HCT116 (cell line): ENCODE measurements around the gene REPS1. TPM values are rescaled to one million over a fixed set of nuclear protein-coding genes. Genes with fewer than 3 reads are reported as not detected.

ENCODE experiments used
- ATAC-seq: fragments of 200-7000 bp; cut with Tn5 transposase; 2 replicates; pipeline ENCODE4 v1.9.1; 2020; ENCODE audit warnings: mild to moderate bottlenecking, moderate library complexity
- BruUV-seq: library from RNA; stranded (reverse); fragments of 400-500 nt; replicated peaks from 2 replicates; lab custom pipeline; 2021; lab: Mats Ljungman, UMichigan
- CTCF ChIA-PET: fragments of 300-600 bp; sonication (Branson Sonifier 250); formaldehyde crosslinking; loops from one replicate; lab custom pipeline; 2021; ENCODE audit warnings: antibody characterized with exemption; lab: Charles Lee
- POLR2A ChIA-PET: fragments of 300-600, 350-600 bp; sonication (Branson Sonifier 250); formaldehyde crosslinking; loops from one replicate; lab custom pipeline; 2021; ENCODE audit warnings: antibody characterized with exemption; lab: Charles Lee
- RAD21 ChIA-PET, 2 experiments: fragments of 300-600 bp; sonication (Branson Sonifier 250); formaldehyde crosslinking; loops; one replicate each; lab custom pipeline; 2023; ENCODE audit warnings: low total read pairs in 2 of 2; ENCODE audit not compliant: uncharacterized antibody in 2 of 2, unreplicated experiment in 2 of 2, low non-redundant PET in 1 of 2; lab: Charles Lee
- DNase-seq: peaks from one replicate; pipeline ENCODE4 v3.0.0-alpha.2; 2010; ENCODE audit warnings: low read depth, low spot score
- H2AFZ ChIP-seq: fragments of 200-600 bp; shearing (Covaris generic), sonication (generic); 2 replicates; pipeline ENCODE4 v1.6.1; 2017; ENCODE audit warnings: low read depth, mixed run types, mixed read lengths, antibody characterized with exemption, low read length; ENCODE audit not compliant: poor library complexity, severe bottlenecking
- H3K27ac ChIP-seq: 2 replicates; pipeline ENCODE4 v1.5.1; 2012; ENCODE audit warnings: low read depth, low read length
- H3K27me3 ChIP-seq: fragments of 200-600 bp; sonication (generic); 2 replicates; pipeline ENCODE4 v1.6.1; 2016; ENCODE audit warnings: mixed run types, low read length, mixed read lengths; ENCODE audit not compliant: insufficient read depth
- H3K36me3 ChIP-seq, 2 experiments: fragments of 200-500 bp in 1 of 2; fragments of 200-600 bp in 1 of 2; sonication (Bioruptor generic) in 1 of 2; sonication (generic) in 1 of 2; 2 replicates each; pipeline versions ENCODE4 v1.5.1 to v1.6.1; 2014 to 2016; ENCODE audit warnings: low read length in 2 of 2, inconsistent platforms in 1 of 2, mixed read lengths in 1 of 2, mixed run types in 1 of 2; ENCODE audit not compliant: insufficient read depth in 2 of 2, control insufficient read depth in 1 of 2
- H3K4me1 ChIP-seq, 2 experiments: fragments of 200-600 bp in 1 of 2; sonication (generic) in 1 of 2; 2 replicates each; pipeline versions ENCODE4 v1.5.1 to v1.6.1; 2012 to 2017; ENCODE audit warnings: low read length in 2 of 2, inconsistent platforms in 1 of 2, mild to moderate bottlenecking in 1 of 2, mixed read lengths in 1 of 2, mixed run types in 1 of 2, moderate library complexity in 1 of 2; ENCODE audit not compliant: insufficient read depth in 2 of 2, control insufficient read depth in 1 of 2
- H3K4me2 ChIP-seq: fragments of 200-600 bp; sonication (generic); 2 replicates; pipeline ENCODE4 v1.6.1; 2017; ENCODE audit warnings: mixed run types, low read length, mixed read lengths
- H3K4me3 ChIP-seq, 2 experiments: fragments of 200-600 bp in 1 of 2; sonication (generic) in 1 of 2; replicated peaks in 1 of 2; 2 replicates each; pipeline ENCODE4 v1.5.1; 2011 to 2016; ENCODE audit warnings: low read length in 2 of 2, control low read depth in 1 of 2, low read depth in 1 of 2, mild to moderate bottlenecking in 1 of 2, mixed read lengths in 1 of 2, mixed run types in 1 of 2
- H3K79me2 ChIP-seq: fragments of 200-600 bp; sonication (generic); 2 replicates; pipeline ENCODE4 v1.6.1; 2017; ENCODE audit warnings: mild to moderate bottlenecking, mixed run types, low read length, moderate library complexity, mixed read lengths; ENCODE audit not compliant: insufficient read depth
- H3K9ac ChIP-seq: fragments of 200-600 bp; sonication (generic); 2 replicates; pipeline ENCODE4 v1.6.1; 2016; ENCODE audit warnings: low read length, mixed read lengths
- H3K9me2 ChIP-seq: fragments of 200-600 bp; sonication (generic), shearing (Covaris generic); 2 replicates; pipeline ENCODE4 v1.6.1; 2017; ENCODE audit warnings: mixed run types, mild to moderate bottlenecking, moderate library complexity; ENCODE audit not compliant: insufficient read depth
- H3K9me3 ChIP-seq, 2 experiments: fragments of 200-500 bp in 1 of 2; fragments of 200-600 bp in 1 of 2; sonication (Bioruptor generic) in 1 of 2; sonication (generic) in 1 of 2; 2 replicates each; pipeline ENCODE4 v1.6.1; 2014 to 2017; ENCODE audit warnings: low read length in 2 of 2, mixed read lengths in 2 of 2, inconsistent platforms in 1 of 2, low read depth in 1 of 2, mild to moderate bottlenecking in 1 of 2, mixed run types in 1 of 2, moderate library complexity in 1 of 2; ENCODE audit not compliant: control insufficient read depth in 1 of 2, insufficient read depth in 1 of 2
- H4K20me1 ChIP-seq: fragments of 200-600 bp; sonication (generic), shearing (Covaris generic); 2 replicates; pipeline ENCODE4 v1.6.1; 2017; ENCODE audit warnings: mixed run types, mild to moderate bottlenecking, moderate library complexity; ENCODE audit not compliant: insufficient read depth
- ATF3 ChIP-seq: IDR thresholded peaks from 2 replicates; pipeline ENCODE4 v1.6.1; 2012
- CBX3 ChIP-seq: IDR thresholded peaks from 2 replicates; pipeline ENCODE4 v1.6.1; 2012; ENCODE audit warnings: low read depth
- CEBPB ChIP-seq: IDR thresholded peaks from 2 replicates; pipeline ENCODE4 v1.6.1; 2012; ENCODE audit warnings: low read depth
- CTCF ChIP-seq, 3 experiments: fragments of 200-600 bp in 1 of 3; sonication (generic) in 1 of 3; IDR thresholded peaks in 2 of 3; conservative IDR thresholded peaks in 1 of 3; 2 replicates each; pipeline ENCODE4 v1.5.1; 2012 to 2017; ENCODE audit warnings: low read depth in 2 of 3, low read length in 2 of 3, antibody characterized with exemption in 1 of 3, borderline replicate concordance in 1 of 3, control low read depth in 1 of 3, mild to moderate bottlenecking in 1 of 3, mixed read lengths in 1 of 3, mixed run types in 1 of 3, moderate library complexity in 1 of 3; ENCODE audit not compliant: insufficient read depth in 1 of 3
- ELF1 ChIP-seq: IDR thresholded peaks from 2 replicates; pipeline ENCODE4 v1.6.1; 2012; ENCODE audit warnings: low read depth, borderline replicate concordance
- EZH2 ChIP-seq: fragments of 200-600 bp; sonication (generic); IDR thresholded peaks from 2 replicates; pipeline ENCODE4 v1.6.1; 2017; ENCODE audit warnings: antibody characterized with exemption, mixed run types
- JUND ChIP-seq: IDR thresholded peaks from 2 replicates; pipeline ENCODE4 v1.6.1; 2012
- POLR2A ChIP-seq: IDR thresholded peaks from 2 replicates; pipeline ENCODE4 v1.7.0; 2011; ENCODE audit warnings: borderline replicate concordance; ENCODE audit not compliant: insufficient read depth, insufficient read length; ENCODE audit errors: extremely low read depth
- POLR2AphosphoS5 ChIP-seq: IDR thresholded peaks from 2 replicates; pipeline ENCODE4 v1.6.1; 2011; ENCODE audit warnings: mild to moderate bottlenecking, low read depth, low read length, moderate library complexity
- SIN3A ChIP-seq: IDR thresholded peaks from 2 replicates; pipeline ENCODE4 v1.6.1; 2012; ENCODE audit warnings: low read depth
- SP1 ChIP-seq: IDR thresholded peaks from 2 replicates; pipeline ENCODE4 v1.6.1; 2012; ENCODE audit warnings: low read depth
- SRF ChIP-seq: IDR thresholded peaks from 2 replicates; pipeline ENCODE4 v1.6.1; 2012; ENCODE audit warnings: low read depth
- TCF7L2 ChIP-seq: IDR thresholded peaks from 2 replicates; pipeline ENCODE4 v1.7.0; 2011; ENCODE audit warnings: borderline replicate concordance, inconsistent platforms; ENCODE audit not compliant: insufficient read depth, insufficient read length; ENCODE audit errors: extremely low read depth
- YY1 ChIP-seq: IDR thresholded peaks from 2 replicates; pipeline ENCODE4 v1.6.1; 2011; ENCODE audit warnings: low read length, low read depth, moderate library complexity, mild to moderate bottlenecking; ENCODE audit not compliant: insufficient replicate concordance; ENCODE audit errors: extremely low read depth
- ZBTB33 ChIP-seq: IDR thresholded peaks from 2 replicates; pipeline ENCODE4 v1.6.1; 2011; ENCODE audit warnings: mild to moderate bottlenecking, low read length, moderate library complexity; ENCODE audit not compliant: insufficient replicate concordance; ENCODE audit errors: extremely low read depth
- ZNF274 ChIP-seq: fragments of 200-500 bp; sonication (Bioruptor generic); IDR thresholded peaks from 2 replicates; pipeline ENCODE4 v1.6.1; 2014; ENCODE audit warnings: mild to moderate bottlenecking, low read depth, low read length, inconsistent platforms
- intact Hi-C: fragments of 100-400 bp; cut with micrococcal nuclease; formaldehyde crosslinking; loops from 2 replicates; pipeline ENCODE4 v1.10.0; 2022
- total RNA-seq: library from RNA; stranded (reverse); gene quantifications from one replicate; pipeline ENCODE4 v1.2.1, GENCODE V29; 2021; ENCODE audit not compliant: unreplicated experiment
- TF ChIP-seq, protein P1 (sequence below): IDR thresholded peaks from 2 replicates; pipeline ENCODE4 v1.6.1; 2012; ENCODE audit warnings: low read depth

The REPS1 gene
- total RNA-seq, 1 experiment from 2014 or later: 52.7 TPM

DNA sequence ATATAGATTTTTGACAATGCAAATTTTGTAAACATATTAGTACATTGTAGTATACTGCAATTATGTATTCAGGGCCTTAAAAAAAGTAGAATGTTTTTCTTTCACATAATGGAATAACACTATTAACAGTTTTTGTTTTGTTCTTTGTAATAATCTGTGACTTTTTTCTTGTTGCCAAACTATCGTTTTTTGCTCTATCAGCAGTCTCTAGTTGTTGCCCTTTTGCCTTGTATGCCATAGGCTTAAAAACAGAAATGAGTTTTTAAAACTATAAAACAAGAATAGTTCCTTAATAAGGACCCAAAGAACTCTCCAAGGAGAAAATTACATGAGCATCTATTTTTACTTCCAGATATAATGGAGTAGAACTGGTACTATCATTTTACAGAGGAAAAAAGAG, 29.5 kb downstream of the REPS1 start:
- ChIA-PET RAD21 (no interaction called here), CTCF (no interaction called here)
- BruUV-seq: no TSS peak

More for the DNA sequence above, 29.5 kb downstream of the REPS1 start:
- H4K20me1 ChIP-seq: peaks cover 18% of the 10 kb centered on the region
- no peaks in the 10 kb centered on the region for H3K9me2 ChIP-seq
- H3K4me3 ChIP-seq: no peak overlapping the region
- H3K9me3 ChIP-seq: no peaks in the 10 kb centered on the region
- POLR2A ChIA-PET: no interaction called here
- TF ChIP-seq SRF: no peak
- no peak for TF ChIP-seq CEBPB
- TF ChIP-seq, protein P1, sequence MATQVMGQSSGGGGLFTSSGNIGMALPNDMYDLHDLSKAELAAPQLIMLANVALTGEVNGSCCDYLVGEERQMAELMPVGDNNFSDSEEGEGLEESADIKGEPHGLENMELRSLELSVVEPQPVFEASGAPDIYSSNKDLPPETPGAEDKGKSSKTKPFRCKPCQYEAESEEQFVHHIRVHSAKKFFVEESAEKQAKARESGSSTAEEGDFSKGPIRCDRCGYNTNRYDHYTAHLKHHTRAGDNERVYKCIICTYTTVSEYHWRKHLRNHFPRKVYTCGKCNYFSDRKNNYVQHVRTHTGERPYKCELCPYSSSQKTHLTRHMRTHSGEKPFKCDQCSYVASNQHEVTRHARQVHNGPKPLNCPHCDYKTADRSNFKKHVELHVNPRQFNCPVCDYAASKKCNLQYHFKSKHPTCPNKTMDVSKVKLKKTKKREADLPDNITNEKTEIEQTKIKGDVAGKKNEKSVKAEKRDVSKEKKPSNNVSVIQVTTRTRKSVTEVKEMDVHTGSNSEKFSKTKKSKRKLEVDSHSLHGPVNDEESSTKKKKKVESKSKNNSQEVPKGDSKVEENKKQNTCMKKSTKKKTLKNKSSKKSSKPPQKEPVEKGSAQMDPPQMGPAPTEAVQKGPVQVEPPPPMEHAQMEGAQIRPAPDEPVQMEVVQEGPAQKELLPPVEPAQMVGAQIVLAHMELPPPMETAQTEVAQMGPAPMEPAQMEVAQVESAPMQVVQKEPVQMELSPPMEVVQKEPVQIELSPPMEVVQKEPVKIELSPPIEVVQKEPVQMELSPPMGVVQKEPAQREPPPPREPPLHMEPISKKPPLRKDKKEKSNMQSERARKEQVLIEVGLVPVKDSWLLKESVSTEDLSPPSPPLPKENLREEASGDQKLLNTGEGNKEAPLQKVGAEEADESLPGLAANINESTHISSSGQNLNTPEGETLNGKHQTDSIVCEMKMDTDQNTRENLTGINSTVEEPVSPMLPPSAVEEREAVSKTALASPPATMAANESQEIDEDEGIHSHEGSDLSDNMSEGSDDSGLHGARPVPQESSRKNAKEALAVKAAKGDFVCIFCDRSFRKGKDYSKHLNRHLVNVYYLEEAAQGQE: no peak
- TF ChIP-seq CTCF (IDR thresholded peaks at IDR 0.05 in 2 of 3, conservative IDR thresholded peaks at IDR 0.05 in 1 of 3; ENCODE audit: borderline replicate concordance in 1 of 3, insufficient read depth in 1 of 3, low read depth in 2 of 3, low read length in 2 of 3): no peak
- no peak for TF ChIP-seq SIN3A
- TF ChIP-seq POLR2AphosphoS5: no peak
- TF ChIP-seq SP1: no peak
- no peak for TF ChIP-seq ZBTB33
- TF ChIP-seq ELF1: no peak
- no peak for TF ChIP-seq CBX3
- no peak for TF ChIP-seq EZH2
- TF ChIP-seq YY1: no peak
- TF ChIP-seq POLR2A: no peak
- no peak for TF ChIP-seq ATF3
- TF ChIP-seq JUND: no peak
- no peak for TF ChIP-seq TCF7L2
- no peak for TF ChIP-seq ZNF274
- no peak overlapping the region for H3K4me2 ChIP-seq
- 0 out of 4 replicates have a peak, but pooled peaks cover 0 to 3% of the 10 kb centered on the region in 2 experiments for H3K4me1 ChIP-seq
- no peak overlapping the region for H2AFZ ChIP-seq
- H3K36me3 ChIP-seq: no peaks in the 10 kb centered on the region
- no peak for DNase-seq
- H3K79me2 ChIP-seq: peaks cover 98% of the 10 kb centered on the region
- no peaks in the 10 kb centered on the region for H3K27me3 ChIP-seq
- no peak overlapping the region for H3K9ac ChIP-seq
- no peak overlapping the region for H3K27ac ChIP-seq
- ATAC-seq: no peak
- intact Hi-C loops: no loop called here
